Measurements from ENCODE around the gene HAUS8. TPM values are rescaled to one million over a fixed set of nuclear protein-coding genes. Genes with fewer than 3 reads are reported as not detected.

The HAUS8 gene
- total and polyA plus RNA-seq, 2 of the 13 experiments (the other 11 are each of a cell fraction or from before 2014, with no cell fraction given) = 7.8 to 17.5 TPM

GRCh38 chr19:17049711-17050280 lies 25.5 kb downstream of the HAUS8 start (continued):
- no peak for TF ChIP-seq USF2 (IDR thresholded peaks at IDR 0.05; ENCODE audit: low read depth, low read length)
- TF ChIP-seq USF2 (CRISPR knock-in tag; IDR thresholded peaks at IDR 0.05; ENCODE audit: borderline replicate concordance) = no peak
- no peak for TF ChIP-seq MIXL1 (CRISPR knock-in tag; IDR thresholded peaks at IDR 0.05)
- no peak for TF ChIP-seq PPARG (CRISPR knock-in tag; conservative IDR thresholded peaks at IDR 0.05)
- no peak for TF ChIP-seq ETV5 (CRISPR knock-in tag; IDR thresholded peaks at IDR 0.05; ENCODE audit: borderline replicate concordance)
- TF ChIP-seq SRSF1 (optimal IDR thresholded peaks at IDR 0.05; ENCODE audit: low read depth, low read length) = no peak
- no peak for TF ChIP-seq KMT2B (CRISPR knock-in tag; IDR thresholded peaks at IDR 0.05)
- no peak for TF ChIP-seq SMAD3 (CRISPR knock-in tag; IDR thresholded peaks at IDR 0.05)
- TF ChIP-seq MLLT10 (CRISPR knock-in tag; IDR thresholded peaks at IDR 0.05) = no peak
- TF ChIP-seq ARID4A (CRISPR knock-in tag; IDR thresholded peaks at IDR 0.05; ENCODE audit: borderline replicate concordance) = no peak

All from HepG2 (cell line).